HG02588 (cell line): Measurements from ENCODE around the gene GSK3B.

Experiments used
- ATAC-seq: cut with Tn5 transposase; IDR thresholded peaks from one replicate; pipeline ENCODE4 v1.9.1; 2021; ENCODE audit warnings: mild to moderate bottlenecking, moderate library complexity; ENCODE audit not compliant: unreplicated experiment

Gene GSK3B

GRCh38 chr3:120093911-120094775, at the start of gene GSK3B:
GSK3B (minus strand) TSS chr3:120094447; CDS start chr3:120093434, 1,013 bp downstream.
- ATAC-seq, result peak; percentile 37

- ATAC-seq, result no peak
These were observed 49.4 kb upstream of the GSK3B start for GRCh38 chr3:120143676-120144075.

GRCh38 chr3:120142236-120142635, 48.0 kb upstream of the GSK3B start:
- no peak for ATAC-seq

- ATAC-seq, result no peak
These were observed 46.0 kb upstream of the GSK3B start for GRCh38 chr3:120140098-120140742.

GRCh38 chr3:120139140-120139539, 44.9 kb upstream of the GSK3B start:
- ATAC-seq, result no peak

GRCh38 chr3:120137548-120137947, 43.3 kb upstream of the GSK3B start:
- no peak for ATAC-seq

- no peak for ATAC-seq
These were observed 36.4 kb upstream of the GSK3B start for GRCh38 chr3:120130656-120131055.

GRCh38 chr3:120129718-120130513, 35.7 kb upstream of the GSK3B start:
- ATAC-seq, result no peak

- ATAC-seq, result no peak
These were observed 34.8 kb upstream of the GSK3B start for GRCh38 chr3:120129051-120129450.

GRCh38 chr3:120125992-120126391, 31.7 kb upstream of the GSK3B start:
- no peak for ATAC-seq

GRCh38 chr3:120119846-120120510, 25.7 kb upstream of the GSK3B start:
- ATAC-seq, result no peak

- no peak for ATAC-seq
These were observed 20.7 kb upstream of the GSK3B start for GRCh38 chr3:120114981-120115380.

- ATAC-seq, result no peak
These were observed 20.1 kb upstream of the GSK3B start for GRCh38 chr3:120114376-120114775.

- no peak for ATAC-seq
These were observed 19.2 kb upstream of the GSK3B start for GRCh38 chr3:120113128-120114116.

- no peak for ATAC-seq
These were observed 17.7 kb upstream of the GSK3B start for GRCh38 chr3:120111898-120112297.

GRCh38 chr3:120103276-120103675, 9.0 kb upstream of the GSK3B start:
- no peak for ATAC-seq

- no peak for ATAC-seq
These were observed 8.4 kb upstream of the GSK3B start for GRCh38 chr3:120102674-120103073.

- ATAC-seq, result no peak
These were observed 8.0 kb upstream of the GSK3B start for GRCh38 chr3:120102232-120102631.

- no peak for ATAC-seq
These were observed 7.4 kb upstream of the GSK3B start for GRCh38 chr3:120101624-120102023.

- ATAC-seq, result no peak
These were observed 6.5 kb upstream of the GSK3B start for GRCh38 chr3:120100711-120101110.
